ENCODE results near the gene SRP14.

The SRP14 gene

GRCh38 chr15:40069178-40070165, 30.5 kb upstream of the SRP14 start:
- Histone ChIP-seq H2AFZ (ENCODE audit: low read length) (0 out of 2 replicates have a peak overlapping the region, but pooled peaks have one; percentile 1), H3K27me3 (ENCODE audit: insufficient read depth, low read length, poor library complexity, severe bottlenecking) (no peaks in the 10 kb centered on the region), H3F3A (ENCODE audit: low read depth) (peaks cover 5% of the 10 kb centered on the region; the same call in 1 of the 2 replicates), H3K4me2 (ENCODE audit: low read depth, low read length, poor library complexity, severe bottlenecking) (peak overlapping the region; percentile 59), H3K36me3 (ENCODE audit: insufficient read depth, low read length) (no peaks in the 10 kb centered on the region), H3K9ac (ENCODE audit: low read depth, low read length, poor library complexity, severe bottlenecking) (peak overlapping the region; percentile 48), H3K79me2 (ENCODE audit: insufficient read depth, low read length) (no peaks in the 10 kb centered on the region), H3K4me3 (ENCODE audit: low read length, poor library complexity, severe bottlenecking) (no peak overlapping the region), H3K9me3 (ENCODE audit: insufficient read depth, low read depth, low read length) (no peaks in the 10 kb centered on the region), H4K20me1 (ENCODE audit: insufficient read depth, low read length, poor library complexity, severe bottlenecking) (no peaks in the 10 kb centered on the region), H3K4me1 (ENCODE audit: insufficient read depth, low read length, poor library complexity, severe bottlenecking) (peaks cover 47% of the 10 kb centered on the region), H3K9me2 (replicated peaks; ENCODE audit: low read depth, low read length) (no peaks in the 10 kb centered on the region)
- TF ChIP-seq CTCF (conservative IDR thresholded peaks at IDR 0.05; ENCODE audit: low read length): no peak
- TF ChIP-seq EZH2phosphoT487 (IDR thresholded peaks at IDR 0.05; ENCODE audit: borderline replicate concordance): no peak

- Histone ChIP-seq H3K4me1 (ENCODE audit: insufficient read depth, low read length, poor library complexity, severe bottlenecking) (peaks cover 55% of the 10 kb centered on the region), H3K4me3 (ENCODE audit: low read length, poor library complexity, severe bottlenecking) (no peak overlapping the region), H2AFZ (ENCODE audit: low read length) (no peak overlapping the region), H3K36me3 (ENCODE audit: insufficient read depth, low read length) (no peaks in the 10 kb centered on the region), H3K27me3 (ENCODE audit: insufficient read depth, low read length, poor library complexity, severe bottlenecking) (no peaks in the 10 kb centered on the region), H3K9me2 (replicated peaks; ENCODE audit: low read depth, low read length) (no peaks in the 10 kb centered on the region), H3K79me2 (ENCODE audit: insufficient read depth, low read length) (no peaks in the 10 kb centered on the region), H4K20me1 (ENCODE audit: insufficient read depth, low read length, poor library complexity, severe bottlenecking) (no peaks in the 10 kb centered on the region), H3K4me2 (ENCODE audit: low read depth, low read length, poor library complexity, severe bottlenecking) (no peak overlapping the region), H3F3A (ENCODE audit: low read depth) (peaks cover 5% of the 10 kb centered on the region; the same call in 1 of the 2 replicates), H3K9ac (ENCODE audit: low read depth, low read length, poor library complexity, severe bottlenecking) (peak overlapping the region; percentile 48), H3K9me3 (ENCODE audit: insufficient read depth, low read depth, low read length) (no peaks in the 10 kb centered on the region)
- TF ChIP-seq EZH2phosphoT487 (IDR thresholded peaks at IDR 0.05; ENCODE audit: borderline replicate concordance) (no peak), CTCF (conservative IDR thresholded peaks at IDR 0.05; ENCODE audit: low read length) (no peak)
Measured at GRCh38 chr15:40067921-40068624, 29.1 kb upstream of the SRP14 start.

- peaks cover 55% of the 10 kb centered on the region for H3K4me1 ChIP-seq (ENCODE audit: insufficient read depth, low read length, poor library complexity, severe bottlenecking)
- H3K36me3 ChIP-seq (ENCODE audit: insufficient read depth, low read length): no peaks in the 10 kb centered on the region
- TF ChIP-seq EZH2phosphoT487 (IDR thresholded peaks at IDR 0.05; ENCODE audit: borderline replicate concordance): no peak
- TF ChIP-seq CTCF (conservative IDR thresholded peaks at IDR 0.05; ENCODE audit: low read length): no peak
Measured at GRCh38 chr15:40066589-40066988, 27.6 kb upstream of the SRP14 start.

More at GRCh38 chr15:40066589-40066988, 27.6 kb upstream of the SRP14 start:
- Histone ChIP-seq H3K79me2 (ENCODE audit: insufficient read depth, low read length) (no peaks in the 10 kb centered on the region), H3K27me3 (ENCODE audit: insufficient read depth, low read length, poor library complexity, severe bottlenecking) (no peaks in the 10 kb centered on the region), H3K9me3 (ENCODE audit: insufficient read depth, low read depth, low read length) (no peaks in the 10 kb centered on the region), H4K20me1 (ENCODE audit: insufficient read depth, low read length, poor library complexity, severe bottlenecking) (no peaks in the 10 kb centered on the region), H3K9ac (ENCODE audit: low read depth, low read length, poor library complexity, severe bottlenecking) (no peak overlapping the region), H3K4me3 (ENCODE audit: low read length, poor library complexity, severe bottlenecking) (no peak overlapping the region), H3F3A (ENCODE audit: low read depth) (peaks cover 5% of the 10 kb centered on the region; the same call in 1 of the 2 replicates), H3K9me2 (replicated peaks; ENCODE audit: low read depth, low read length) (no peaks in the 10 kb centered on the region), H3K4me2 (ENCODE audit: low read depth, low read length, poor library complexity, severe bottlenecking) (no peak overlapping the region), H2AFZ (ENCODE audit: low read length) (no peak overlapping the region)
